CD14-positive monocyte (primary cell): ENCODE results near the gene ATP6V1G1. TPM values are rescaled to one million over a fixed set of nuclear protein-coding genes. Genes with fewer than 3 reads are reported as not detected.

ENCODE experiments used
- DNase-seq, 3 donors: peaks; one replicate each; pipeline ENCODE4 v3.0.0-alpha.2; 2011 to 2022
- H2AFZ ChIP-seq: 2 replicates; pipeline ENCODE4 v1.6.0; 2012; ENCODE audit warnings: mild to moderate bottlenecking, low read depth, low read length, inconsistent platforms; ENCODE audit not compliant: insufficient read depth, poor library complexity, severe bottlenecking
- H3K27ac ChIP-seq, 2 donors: 1 replicate in 1 of 2; 2 replicates in 1 of 2; pipeline ENCODE4 v1.5.1; 2012 to 2013; ENCODE audit warnings: low read length in 2 of 2, control low read depth in 1 of 2, inconsistent platforms in 1 of 2, low read depth in 1 of 2, mild to moderate bottlenecking in 1 of 2
- H3K27me3 ChIP-seq, 2 donors: one replicate each; pipeline versions ENCODE4 v1.6.0 to v1.6.1; 2011 to 2013; ENCODE audit warnings: low read length in 2 of 2; ENCODE audit not compliant: control insufficient read depth in 2 of 2, insufficient read depth in 2 of 2
- H3K36me3 ChIP-seq, 2 donors: replicated peaks in 1 of 2; 1 replicate in 1 of 2; 2 replicates in 1 of 2; pipeline versions ENCODE4 v1.5.1 to v1.6.1; 2012 to 2013; ENCODE audit warnings: low read length in 2 of 2, control low read depth in 1 of 2, inconsistent platforms in 1 of 2, mild to moderate bottlenecking in 1 of 2; ENCODE audit not compliant: insufficient read depth in 2 of 2, control insufficient read depth in 1 of 2
- H3K4me1 ChIP-seq, 2 donors: 1 replicate in 1 of 2; 2 replicates in 1 of 2; pipeline versions ENCODE4 v1.5.1 to v1.6.1; 2012 to 2013; ENCODE audit warnings: low read length in 2 of 2, control low read depth in 1 of 2, inconsistent platforms in 1 of 2, mild to moderate bottlenecking in 1 of 2, moderate library complexity in 1 of 2; ENCODE audit not compliant: insufficient read depth in 2 of 2, control insufficient read depth in 1 of 2
- H3K4me2 ChIP-seq: replicated peaks from 2 replicates; pipeline ENCODE3; 2012; ENCODE audit warnings: low read length, moderate library complexity, mild to moderate bottlenecking; ENCODE audit not compliant: poor library complexity, severe bottlenecking; ENCODE audit errors: extremely low read depth
- H3K4me3 ChIP-seq, 3 experiments: fragments of 200-600 bp in 1 of 3; sonication (generic) in 1 of 3; replicated peaks in 1 of 3; 1 replicate in 2 of 3; 2 replicates in 1 of 3; pipeline ENCODE4 v1.5.1; 2011 to 2013; ENCODE audit warnings: low read length in 3 of 3, mild to moderate bottlenecking in 3 of 3, control low read depth in 2 of 3, low read depth in 2 of 3, inconsistent platforms in 1 of 3, moderate library complexity in 1 of 3
- H3K79me2 ChIP-seq: 2 replicates; pipeline ENCODE4 v1.6.0; 2012; ENCODE audit warnings: mild to moderate bottlenecking, control low read depth, inconsistent platforms, low read length, moderate library complexity; ENCODE audit not compliant: insufficient read depth
- H3K9ac ChIP-seq: 2 replicates; pipeline ENCODE4 v1.6.0; 2017; ENCODE audit warnings: low read length, mild to moderate bottlenecking; ENCODE audit not compliant: insufficient read depth, poor library complexity, severe bottlenecking
- H3K9me3 ChIP-seq, 2 donors: replicated peaks in 1 of 2; 1 replicate in 1 of 2; 2 replicates in 1 of 2; pipeline versions ENCODE4 v1.5.1 to v1.6.1; 2012 to 2013; ENCODE audit warnings: low read length in 2 of 2, control low read depth in 1 of 2; ENCODE audit not compliant: control insufficient read depth in 1 of 2, insufficient read depth in 1 of 2
- H4K20me1 ChIP-seq: 2 replicates; pipeline ENCODE4 v1.6.0; 2012; ENCODE audit warnings: mild to moderate bottlenecking, low read length, control low read depth, moderate library complexity; ENCODE audit not compliant: insufficient read depth
- H3K27ac Mint-ChIP-seq, 7 donors: one replicate each; pipeline ENCODE4 v1.8.0; 2020; ENCODE audit warnings: mild to moderate bottlenecking in 7 of 7, mixed read lengths in 7 of 7, moderate library complexity in 6 of 7, inconsistent platforms in 2 of 7
- H3K27me3 Mint-ChIP-seq, 3 donors: one replicate each; pipeline ENCODE4 v1.8.0; 2021 to 2022; ENCODE audit warnings: low read depth in 3 of 3, mild to moderate bottlenecking in 3 of 3, mixed read lengths in 3 of 3, moderate library complexity in 3 of 3, inconsistent platforms in 1 of 3
- H3K36me3 Mint-ChIP-seq, 2 donors: one replicate each; pipeline ENCODE4 v1.8.0; 2020; ENCODE audit warnings: mixed read lengths in 2 of 2, inconsistent platforms in 1 of 2, mild to moderate bottlenecking in 1 of 2
- H3K4me1 Mint-ChIP-seq: one replicate; pipeline ENCODE4 v1.8.0; 2020; ENCODE audit warnings: mild to moderate bottlenecking, mixed read lengths
- H3K4me3 Mint-ChIP-seq, 2 donors: one replicate each; pipeline ENCODE4 v1.8.0; 2020; ENCODE audit warnings: mild to moderate bottlenecking in 2 of 2, mixed read lengths in 2 of 2, moderate library complexity in 1 of 2
- H3K9me3 Mint-ChIP-seq, 7 donors: one replicate each; pipeline ENCODE4 v1.8.0; 2020 to 2022; ENCODE audit warnings: mixed read lengths in 7 of 7, mild to moderate bottlenecking in 6 of 7, moderate library complexity in 6 of 7, inconsistent platforms in 2 of 7
- WGBS: methylation state at CpG from one replicate; pipeline ENCODE4 v1.1.5; 2013; ENCODE audit warnings: missing lambda C conversion rate; ENCODE audit not compliant: insufficient coverage; 5-methylcytosine and 5-hydroxymethylcytosine counted together
- intact Hi-C, 2 donors: fragments of 100-400 bp; cut with micrococcal nuclease; formaldehyde crosslinking; loops; one replicate each; pipeline versions ENCODE4 v1.15.0 to v1.15.1; 2023
- polyA plus RNA-seq, 3 donors: library from polyadenylated mRNA; depleted of rRNA in 1 of 3; unstranded in 2 of 3; stranded (reverse) in 1 of 3; fragments of 300-500 nt in 2 of 3; fragments of >200 nt in 1 of 3; fragmentation: Illumina TruSeq in 2 of 3; gene quantifications; 1 replicate in 2 of 3; 2 replicates in 1 of 3; pipeline ENCODE4 v1.2.3, GENCODE V29; 2012 to 2021
- TF ChIP-seq, protein P1 (sequence below): fragments of 200-600 bp; IDR thresholded peaks from one replicate; pipeline ENCODE4 v1.8.0; 2022; ENCODE audit warnings: antibody characterized with exemption, mild to moderate bottlenecking

The ATP6V1G1 gene
- polyA plus RNA-seq, 3 donors: 146 to 226 (median 214) TPM

DNA sequence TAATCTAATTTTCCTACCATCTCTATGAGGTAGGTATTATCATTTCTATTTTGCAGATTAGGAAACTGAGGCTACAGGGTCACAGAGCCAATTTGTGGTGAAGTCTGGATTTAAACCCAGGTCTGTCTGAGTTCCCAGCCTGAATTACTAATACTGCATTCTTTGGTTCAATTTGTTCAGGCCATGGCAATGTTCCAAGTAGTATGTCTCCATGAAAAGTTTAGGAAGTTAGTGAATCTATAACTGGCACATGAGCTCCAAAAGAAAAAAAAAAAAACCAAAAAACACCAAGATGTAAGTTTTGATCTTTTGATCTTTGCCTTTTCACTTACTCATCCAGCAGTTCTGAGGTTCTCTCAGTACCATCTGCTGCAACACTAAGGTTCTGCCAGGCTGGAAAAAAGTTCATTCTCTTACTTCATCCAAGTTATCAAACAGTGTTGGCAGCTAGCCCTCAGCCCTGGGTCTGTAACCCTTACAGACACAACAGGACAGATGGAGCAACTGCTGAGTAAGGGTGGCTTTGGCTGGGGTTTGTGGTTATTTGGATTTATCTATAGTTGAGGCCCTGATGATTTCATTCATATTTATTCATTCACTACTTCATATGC, 19.1 kb downstream of the ATP6V1G1 start:
- TF ChIP-seq, protein P1, sequence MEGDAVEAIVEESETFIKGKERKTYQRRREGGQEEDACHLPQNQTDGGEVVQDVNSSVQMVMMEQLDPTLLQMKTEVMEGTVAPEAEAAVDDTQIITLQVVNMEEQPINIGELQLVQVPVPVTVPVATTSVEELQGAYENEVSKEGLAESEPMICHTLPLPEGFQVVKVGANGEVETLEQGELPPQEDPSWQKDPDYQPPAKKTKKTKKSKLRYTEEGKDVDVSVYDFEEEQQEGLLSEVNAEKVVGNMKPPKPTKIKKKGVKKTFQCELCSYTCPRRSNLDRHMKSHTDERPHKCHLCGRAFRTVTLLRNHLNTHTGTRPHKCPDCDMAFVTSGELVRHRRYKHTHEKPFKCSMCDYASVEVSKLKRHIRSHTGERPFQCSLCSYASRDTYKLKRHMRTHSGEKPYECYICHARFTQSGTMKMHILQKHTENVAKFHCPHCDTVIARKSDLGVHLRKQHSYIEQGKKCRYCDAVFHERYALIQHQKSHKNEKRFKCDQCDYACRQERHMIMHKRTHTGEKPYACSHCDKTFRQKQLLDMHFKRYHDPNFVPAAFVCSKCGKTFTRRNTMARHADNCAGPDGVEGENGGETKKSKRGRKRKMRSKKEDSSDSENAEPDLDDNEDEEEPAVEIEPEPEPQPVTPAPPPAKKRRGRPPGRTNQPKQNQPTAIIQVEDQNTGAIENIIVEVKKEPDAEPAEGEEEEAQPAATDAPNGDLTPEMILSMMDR: no peak
- Histone ChIP-seq H3K27ac (no peak overlapping the region), H3K4me3 (no peak overlapping the region), H3K9me3 (peaks cover 0 to 5% of the 10 kb centered on the region in 2 donors), H3K36me3 (no peaks in the 10 kb centered on the region), H3K9ac (no peak overlapping the region), H3K27me3 (no peaks in the 10 kb centered on the region), H4K20me1 (no peaks in the 10 kb centered on the region), H2AFZ (no peak overlapping the region), H3K79me2 (no peaks in the 10 kb centered on the region), H3K4me1 (peaks cover 14 to 24% of the 10 kb centered on the region in 2 donors), H3K4me2 (no peak overlapping the region)
- H3K36me3 Mint-ChIP-seq: peaks cover 15% of the 10 kb centered on the region in 2 donors
- DNase-seq: no peak
- intact Hi-C loops: no loop called here
- no peak overlapping the region for H3K4me3 Mint-ChIP-seq
- H3K27me3 Mint-ChIP-seq: peaks cover 0 to 2% (median 2%) of the 10 kb centered on the region in 3 donors
- peaks cover 42% of the 10 kb centered on the region for H3K4me1 Mint-ChIP-seq
- no peak overlapping the region for H3K27ac Mint-ChIP-seq
- H3K9me3 Mint-ChIP-seq: peaks cover 3 to 6% (median 5%) of the 10 kb centered on the region in 7 donors

DNA sequence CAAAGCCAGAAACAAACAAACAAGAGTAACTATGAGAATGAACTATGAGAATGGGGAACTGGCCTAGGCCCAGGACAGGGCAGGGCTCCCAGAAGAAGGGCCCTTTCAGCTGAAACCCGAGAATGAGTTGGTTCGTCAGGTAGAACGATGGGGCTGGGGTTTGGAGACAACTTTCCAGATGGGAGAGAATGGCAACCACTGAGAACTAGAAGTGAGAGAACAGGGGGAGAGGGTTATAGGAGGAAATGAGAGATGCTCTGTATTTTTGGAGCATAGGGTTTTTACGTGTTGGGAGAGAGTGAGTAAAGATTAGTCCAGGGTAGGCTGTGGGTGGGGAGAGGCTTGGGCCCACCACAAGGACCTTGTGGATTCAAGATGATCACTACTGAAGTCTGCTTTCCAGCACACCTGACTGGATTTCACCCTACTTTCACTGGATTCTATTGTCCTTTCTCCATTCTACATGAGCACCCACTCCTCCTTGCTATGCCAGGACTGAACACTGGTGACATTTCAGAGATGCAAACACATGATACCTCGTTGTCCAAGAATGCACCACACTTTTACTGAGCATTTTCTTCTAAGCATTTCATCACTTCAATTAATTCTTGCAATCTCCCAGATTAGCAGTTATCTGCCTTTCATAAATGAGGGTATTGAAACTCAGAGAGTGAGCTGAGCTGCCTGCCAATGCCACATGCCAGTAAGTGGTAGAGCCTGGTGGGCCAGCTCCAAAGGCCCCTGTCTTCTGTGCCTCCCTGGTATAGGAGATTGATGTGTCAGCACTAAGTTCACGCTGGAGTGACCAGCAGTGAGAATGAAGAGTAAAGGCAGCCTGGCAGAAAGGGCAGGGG, 20.3 kb downstream of the ATP6V1G1 start:
- H3K9ac ChIP-seq: no peak overlapping the region
- no peaks in the 10 kb centered on the region for H3K9me3 ChIP-seq
- peaks cover 5% of the 10 kb centered on the region for H4K20me1 ChIP-seq
- H3K79me2 ChIP-seq: peaks cover 8% of the 10 kb centered on the region
- no peaks in the 10 kb centered on the region for H3K27me3 ChIP-seq
- peaks cover 15% of the 10 kb centered on the region in 2 donors for H3K36me3 Mint-ChIP-seq
- H3K4me3 ChIP-seq: no peak overlapping the region
- WGBS: 80% methylated on average over 6 of the region's 6 CpGs
- H3K27ac Mint-ChIP-seq: peak overlapping the region in 2 of 7 donors; percentile 21 to 77
- no peaks in the 10 kb centered on the region for H3K9me3 Mint-ChIP-seq
- H3K4me2 ChIP-seq: no peak overlapping the region
- H3K4me3 Mint-ChIP-seq: no peak overlapping the region
- H3K27me3 Mint-ChIP-seq: peaks cover 0 to 2% (median 2%) of the 10 kb centered on the region in 3 donors
- no peaks in the 10 kb centered on the region for H3K36me3 ChIP-seq
- peaks cover 24 to 34% of the 10 kb centered on the region in 2 donors for H3K4me1 ChIP-seq
- H3K27ac ChIP-seq: no peak overlapping the region
- H2AFZ ChIP-seq: no peak overlapping the region
- peaks cover 53% of the 10 kb centered on the region for H3K4me1 Mint-ChIP-seq
- no peak for DNase-seq
- TF ChIP-seq, protein P1: no peak
- intact Hi-C loops: no loop called here
